Measurements from ENCODE around the gene PPFIBP2. TPM values are rescaled to one million over a fixed set of nuclear protein-coding genes. Genes with fewer than 3 reads are reported as not detected.
A peak's percentile ranks its signal among the peaks of the same experiment; 100 is the strongest.

Gene PPFIBP2
- total and polyA plus RNA-seq, 12 donors, result 6.4 to 40.7 (median 21.4) TPM

- H3K36me3 ChIP-seq, result no peaks in the 10 kb centered on the region
- intact Hi-C loops (cut with DNase I), result no loop called here
Observed at GRCh38 chr11:7534042-7534378, 20.2 kb downstream of the PPFIBP2 start.

GRCh38 chr11:7536100-7536499 is 22.3 kb downstream of the PPFIBP2 start:
- Histone ChIP-seq H3K27ac (no peak overlapping the region), H3K9me3 (no peaks in the 10 kb centered on the region), H3K36me3 (no peaks in the 10 kb centered on the region), H3K4me3 (no peak overlapping the region), H3K4me1 (peaks cover 0 to 25% (median 9%) of the 10 kb centered on the region in 9 donors), H3K27me3 (no peaks in the 10 kb centered on the region)
- intact Hi-C loops (cut with DNase I), result no loop called here
- ATAC-seq, result peak in 2 of 8 donors; percentile 20 to 27
- DNase-seq, result no peak
- TF ChIP-seq CTCF (IDR thresholded peaks at IDR 0.05), result peak in 4 of 9 donors; percentile 13 to 21 (median 20)
- 32 to 39% methylated on average over 8 of the region's 8 CpGs for WGBS, 2 donors

More at GRCh38 chr11:7534042-7534378, 20.2 kb downstream of the PPFIBP2 start:
- ATAC-seq (no peak), DNase-seq (no peak)
- H3K9me3 ChIP-seq, result no peaks in the 10 kb centered on the region
- TF ChIP-seq CTCF (IDR thresholded peaks at IDR 0.05), result no peak
- H3K27ac ChIP-seq, result no peak overlapping the region
- no peaks in the 10 kb centered on the region for H3K27me3 ChIP-seq
- H3K4me1 ChIP-seq, result peaks cover 0 to 21% (median 10%) of the 10 kb centered on the region in 9 donors
- no peak overlapping the region for H3K4me3 ChIP-seq

- Histone ChIP-seq H3K27ac (no peak overlapping the region), H3K4me1 (peaks cover 0 to 25% (median 9%) of the 10 kb centered on the region in 9 donors), H3K4me3 (no peak overlapping the region), H3K27me3 (no peaks in the 10 kb centered on the region), H3K9me3 (no peaks in the 10 kb centered on the region), H3K36me3 (no peaks in the 10 kb centered on the region)
- DNase-seq (no peak), ATAC-seq (no peak)
- intact Hi-C loops (cut with DNase I), result no loop called here
- no peak for TF ChIP-seq CTCF (IDR thresholded peaks at IDR 0.05)
- 72 to 80% methylated on average over 6 of the region's 6 CpGs for WGBS, 2 donors
Observed at GRCh38 chr11:7537265-7537664, 23.5 kb downstream of the PPFIBP2 start.

GRCh38 chr11:7538031-7538430 is 24.2 kb downstream of the PPFIBP2 start:
- H3K27ac ChIP-seq, result no peak overlapping the region
- no peak overlapping the region for H3K4me3 ChIP-seq
- intact Hi-C loops (cut with DNase I), result no loop called here
- 43 to 63% methylated on average over 8 of the region's 8 CpGs for WGBS, 2 donors
- H3K9me3 ChIP-seq, result no peaks in the 10 kb centered on the region
- ATAC-seq (peak; percentile 36 to 78 (median 64)), DNase-seq (peak in 1 of 2 donors; percentile 36)
- peaks cover 0 to 25% (median 11%) of the 10 kb centered on the region in 9 donors for H3K4me1 ChIP-seq
- H3K27me3 ChIP-seq, result no peaks in the 10 kb centered on the region
- peak in 2 of 9 donors; percentile 18 to 32 for TF ChIP-seq CTCF (IDR thresholded peaks at IDR 0.05)
- H3K36me3 ChIP-seq, result no peaks in the 10 kb centered on the region

All from heart right ventricle (tissue), 16 donors.